Gastrocnemius medialis (tissue), 4 donors: ENCODE results near the gene PWWP2A. TPM values are rescaled to one million over a fixed set of nuclear protein-coding genes. Genes with fewer than 3 reads are reported as not detected.
"Not testable (repeated sequence)": the region's sequence is repeated elsewhere in the genome, so short reads cannot be mapped to it uniquely, and the experiment has no call there.

ENCODE experiments used
- ATAC-seq, 2 donors: fragments of 150-250 bp; one replicate each; pipeline ENCODE4 v1.9.1; 2016
- DNase-seq, 2 donors: peaks; one replicate each; pipeline ENCODE4 v3.0.0-alpha.2; 2019
- H3K27ac ChIP-seq, 4 donors: fragments of 200-600 bp; sonication (generic); 1 replicate in 1 of 4; 2 replicates in 3 of 4; pipeline ENCODE4 v1.5.1; 2016 to 2018; ENCODE audit warnings: mild to moderate bottlenecking in 2 of 4, moderate library complexity in 1 of 4
- H3K27me3 ChIP-seq, 3 donors: fragments of 200-600 bp; sonication (generic) in 2 of 3; 1 replicate in 1 of 3; 2 replicates in 2 of 3; pipeline versions ENCODE4 v1.5.1 to v1.6.0; 2016 to 2019; ENCODE audit warnings: mild to moderate bottlenecking in 1 of 3, moderate library complexity in 1 of 3
- H3K36me3 ChIP-seq, 2 donors: fragments of 200-600 bp; sonication (generic) in 1 of 2; one replicate each; pipeline ENCODE4 v1.5.1; 2017 to 2018
- H3K4me1 ChIP-seq, 2 donors: fragments of 200-600 bp; sonication (generic) in 1 of 2; one replicate each; pipeline ENCODE4 v1.5.1; 2016 to 2017; ENCODE audit warnings: mild to moderate bottlenecking in 2 of 2
- H3K4me3 ChIP-seq, 4 donors: fragments of 200-600 bp; sonication (generic) in 3 of 4; 1 replicate in 1 of 4; 2 replicates in 3 of 4; pipeline ENCODE4 v1.5.1; 2016 to 2019; ENCODE audit warnings: mild to moderate bottlenecking in 2 of 4
- H3K9me3 ChIP-seq, 3 donors: fragments of 200-600 bp; sonication (generic) in 2 of 3; 1 replicate in 1 of 3; 2 replicates in 2 of 3; pipeline ENCODE4 v1.5.1; 2016 to 2019
- POLR2A ChIP-seq, 2 donors: fragments of 450-650 bp; IDR thresholded peaks; one replicate each; pipeline ENCODE4 v1.6.1; 2017; ENCODE audit warnings: antibody characterized with exemption in 2 of 2, mild to moderate bottlenecking in 2 of 2, moderate library complexity in 2 of 2
- in situ Hi-C, 4 donors: fragments of 200-750 bp; cut with MboI; loops; one replicate each; pipeline versions ENCODE4 v1.15.0 to v1.8.0; 2017; ENCODE audit warnings: low sequenced_read_pairs in 4 of 4
- intact Hi-C: fragments of 100-400 bp; cut with DNase I; formaldehyde crosslinking; loops from one replicate; pipeline ENCODE4 v1.15.1; 2023; ENCODE audit warnings: low total_unique reads
- total RNA-seq, 4 donors: library from RNA; depleted of rRNA; stranded (reverse); fragments of >200 nt; gene quantifications; one replicate each; pipeline versions ENCODE4 v1.1.0 to v1.2.3, GENCODE V29; 2016
- TF ChIP-seq, protein P1 (sequence below), 5 experiments: fragments of 450-650 bp in 3 of 5; fragments of 200-600 bp in 2 of 5; sonication (generic) in 2 of 5; IDR thresholded peaks in 4 of 5; conservative IDR thresholded peaks in 1 of 5; 1 replicate in 4 of 5; 2 replicates in 1 of 5; pipeline ENCODE4 v1.5.1; 2016 to 2019; ENCODE audit warnings: antibody characterized with exemption in 5 of 5, mild to moderate bottlenecking in 3 of 5, moderate library complexity in 3 of 5

The PWWP2A gene
- total RNA-seq, 4 donors from 2014 or later: 5.4 to 13.3 (median 8.6) TPM

DNA sequence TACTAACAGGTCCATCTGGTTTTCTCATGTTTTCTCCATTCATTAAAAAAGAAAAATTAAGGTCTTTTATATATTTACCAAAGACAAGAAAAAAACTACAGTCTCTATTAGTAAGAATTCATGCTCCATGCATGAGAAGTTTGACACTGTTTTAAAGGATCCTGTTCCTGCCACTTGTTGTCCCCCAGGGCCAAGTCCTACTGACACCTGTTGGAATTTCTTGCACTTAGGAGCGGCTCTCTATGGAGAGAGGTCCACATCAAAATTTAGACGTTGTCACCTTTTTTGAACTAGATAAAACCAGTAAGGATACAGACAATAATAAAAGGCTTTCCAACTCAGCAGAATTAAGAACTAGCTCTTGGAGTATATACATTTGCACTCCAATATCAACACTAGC is 42.3 kb downstream of the PWWP2A start:
- in situ Hi-C loops (no loop called here), intact Hi-C loops (no loop called here)
- Histone ChIP-seq H3K4me3 (no peak overlapping the region), H3K36me3 (peaks cover 0 to 20% of the 10 kb centered on the region in 2 donors), H3K27ac (no peak overlapping the region), H3K9me3 (no peaks in the 10 kb centered on the region), H3K4me1 (no peaks in the 10 kb centered on the region), H3K27me3 (no peaks in the 10 kb centered on the region)
- DNase-seq (no peak), ATAC-seq (no peak)
- TF ChIP-seq POLR2A (IDR thresholded peaks at IDR 0.05): no peak
- TF ChIP-seq, protein P1, sequence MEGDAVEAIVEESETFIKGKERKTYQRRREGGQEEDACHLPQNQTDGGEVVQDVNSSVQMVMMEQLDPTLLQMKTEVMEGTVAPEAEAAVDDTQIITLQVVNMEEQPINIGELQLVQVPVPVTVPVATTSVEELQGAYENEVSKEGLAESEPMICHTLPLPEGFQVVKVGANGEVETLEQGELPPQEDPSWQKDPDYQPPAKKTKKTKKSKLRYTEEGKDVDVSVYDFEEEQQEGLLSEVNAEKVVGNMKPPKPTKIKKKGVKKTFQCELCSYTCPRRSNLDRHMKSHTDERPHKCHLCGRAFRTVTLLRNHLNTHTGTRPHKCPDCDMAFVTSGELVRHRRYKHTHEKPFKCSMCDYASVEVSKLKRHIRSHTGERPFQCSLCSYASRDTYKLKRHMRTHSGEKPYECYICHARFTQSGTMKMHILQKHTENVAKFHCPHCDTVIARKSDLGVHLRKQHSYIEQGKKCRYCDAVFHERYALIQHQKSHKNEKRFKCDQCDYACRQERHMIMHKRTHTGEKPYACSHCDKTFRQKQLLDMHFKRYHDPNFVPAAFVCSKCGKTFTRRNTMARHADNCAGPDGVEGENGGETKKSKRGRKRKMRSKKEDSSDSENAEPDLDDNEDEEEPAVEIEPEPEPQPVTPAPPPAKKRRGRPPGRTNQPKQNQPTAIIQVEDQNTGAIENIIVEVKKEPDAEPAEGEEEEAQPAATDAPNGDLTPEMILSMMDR (IDR thresholded peaks at IDR 0.05 in 4 of 5, conservative IDR thresholded peaks at IDR 0.05 in 1 of 5): no peak

DNA sequence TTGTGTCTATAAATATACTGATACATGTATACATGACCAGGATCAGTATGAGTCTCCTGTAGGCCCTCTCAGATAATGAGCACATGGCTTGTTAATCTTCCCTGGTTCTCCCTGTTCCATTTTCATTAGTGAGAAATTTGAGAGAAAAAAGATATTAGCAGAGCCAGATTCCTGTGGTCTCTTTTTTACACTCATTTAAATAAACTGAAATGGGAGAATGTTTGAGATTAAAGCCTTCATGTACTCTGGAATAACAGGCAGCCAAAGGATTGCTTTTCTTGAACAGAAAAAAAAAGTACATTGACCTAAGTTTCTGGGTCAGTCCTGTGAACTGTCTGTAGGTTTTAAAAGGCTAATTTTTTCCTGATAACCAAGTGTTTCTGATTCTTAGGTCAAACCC is 44.2 kb downstream of the PWWP2A start:
- intact Hi-C loops (no loop called here), in situ Hi-C loops (no loop called here)
- no peak overlapping the region for H3K27ac ChIP-seq
- no peaks in the 10 kb centered on the region for H3K9me3 ChIP-seq
- TF ChIP-seq, protein P1 (IDR thresholded peaks at IDR 0.05 in 4 of 5, conservative IDR thresholded peaks at IDR 0.05 in 1 of 5): no peak
- TF ChIP-seq POLR2A (IDR thresholded peaks at IDR 0.05): no peak
- no peak for ATAC-seq
- peaks cover 0 to 20% of the 10 kb centered on the region in 2 donors for H3K36me3 ChIP-seq
- no peak for DNase-seq
- H3K4me3 ChIP-seq: no peak overlapping the region
- no peaks in the 10 kb centered on the region for H3K27me3 ChIP-seq
- H3K4me1 ChIP-seq: no peaks in the 10 kb centered on the region

DNA sequence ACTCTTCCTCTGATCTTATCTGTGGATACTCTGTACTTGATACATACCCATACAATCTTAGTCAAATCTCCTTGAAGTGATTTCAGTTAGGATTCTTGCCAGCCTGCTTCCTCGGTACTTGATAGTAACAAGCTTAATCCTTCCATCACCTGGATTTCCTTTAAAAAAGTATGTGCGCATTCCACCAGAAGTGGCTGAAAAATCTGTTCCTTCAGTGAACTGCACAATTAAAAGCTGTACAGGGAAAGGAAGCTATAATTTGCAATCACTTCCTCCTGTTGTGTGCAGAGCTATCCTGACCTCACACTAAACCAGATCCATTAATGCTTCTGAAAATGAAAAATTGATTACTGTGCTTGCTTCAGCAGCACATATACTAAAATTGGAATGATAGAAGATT is 47.3 kb downstream of the PWWP2A start:
- TF ChIP-seq, protein P1 (IDR thresholded peaks at IDR 0.05 in 4 of 5, conservative IDR thresholded peaks at IDR 0.05 in 1 of 5): no peak
- ATAC-seq (no peak), DNase-seq (no peak)
- in situ Hi-C loops: no loop called here
- Histone ChIP-seq H3K27me3 (no peaks in the 10 kb centered on the region), H3K36me3 (no peaks in the 10 kb centered on the region), H3K4me1 (no peaks in the 10 kb centered on the region), H3K9me3 (no peaks in the 10 kb centered on the region), H3K27ac (no peak overlapping the region), H3K4me3 (no peak overlapping the region)
- intact Hi-C loops: no loop called here

DNA sequence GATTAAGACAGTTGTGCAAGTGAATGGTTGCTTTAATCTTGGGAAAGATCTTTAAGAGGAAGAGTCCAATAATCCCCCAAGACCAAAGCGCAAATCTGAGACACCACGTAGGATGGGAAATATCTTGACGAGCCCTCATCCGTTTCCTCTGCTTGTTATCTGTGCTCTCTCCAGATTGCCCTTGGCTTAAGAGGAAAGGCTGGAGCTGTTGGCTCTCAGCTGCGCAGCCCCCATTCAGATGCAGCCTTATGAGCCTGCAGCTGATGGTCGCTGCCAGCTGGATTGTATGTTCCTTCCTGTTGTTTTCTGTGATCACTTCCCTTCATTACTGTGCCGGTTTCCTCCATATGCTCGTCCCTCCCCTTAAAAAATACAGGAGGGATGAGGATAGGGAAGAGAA is 47.7 kb downstream of the PWWP2A start:
- Histone ChIP-seq H3K36me3 (no peaks in the 10 kb centered on the region), H3K9me3 (no peaks in the 10 kb centered on the region), H3K4me3 (no peak overlapping the region), H3K4me1 (no peaks in the 10 kb centered on the region), H3K27me3 (no peaks in the 10 kb centered on the region), H3K27ac (no peak overlapping the region)
- ATAC-seq: no peak
- in situ Hi-C loops: no loop called here
- no peak for DNase-seq
- intact Hi-C loops: no loop called here
- TF ChIP-seq POLR2A (IDR thresholded peaks at IDR 0.05): no peak
- TF ChIP-seq, protein P1 (IDR thresholded peaks at IDR 0.05 in 4 of 5, conservative IDR thresholded peaks at IDR 0.05 in 1 of 5): no peak

DNA sequence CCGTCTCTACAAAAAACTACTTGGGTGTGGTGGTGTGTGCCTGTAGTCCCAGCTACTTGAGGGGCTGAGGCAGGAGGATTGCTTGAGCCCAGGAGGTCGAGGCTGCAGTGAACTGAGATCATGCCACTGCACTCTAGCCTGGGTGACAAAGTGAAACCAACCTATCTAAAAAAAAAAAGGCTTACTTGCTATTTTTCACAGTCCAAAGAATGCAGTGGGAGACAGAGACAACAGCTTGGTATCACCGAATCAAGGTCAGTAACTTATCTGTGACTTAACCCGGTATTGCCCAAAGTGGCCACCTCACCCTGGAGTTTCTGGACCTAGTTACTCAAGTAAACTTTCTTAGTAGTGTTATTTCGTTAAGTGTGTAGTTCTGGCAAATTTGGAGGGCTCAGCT is 50.1 kb downstream of the PWWP2A start:
- H3K9me3 ChIP-seq, H3K27ac ChIP-seq, intact Hi-C loops, DNase-seq, in situ Hi-C loops, H3K4me1 ChIP-seq, ATAC-seq, H3K4me3 ChIP-seq, H3K27me3 ChIP-seq: not testable (repeated sequence)
- H3K36me3 ChIP-seq: peaks cover 0 to 15% of the 10 kb centered on the region in 2 donors
